Medulla oblongata (tissue), 1 donor: ENCODE data around the gene ARHGAP4.
A peak's percentile ranks its signal among the peaks of the same experiment; 100 is the strongest.

ENCODE experiments used
- DNase-seq: peaks from one replicate; pipeline ENCODE4 v3.0.0-alpha.2; 2015; ENCODE audit errors: extremely low spot score

Gene ARHGAP4

GRCh38 chrX:153927672-153927921 is 1.5 kb upstream of the ARHGAP4 start:
- DNase-seq: no peak

GRCh38 chrX:153926858-153927671 is 1.0 kb upstream of the ARHGAP4 start:
- peak; percentile 50 for DNase-seq

- no peak for DNase-seq
These were observed 441 bp upstream of the ARHGAP4 start for GRCh38 chrX:153926552-153926857.

- no peak for DNase-seq
These were observed 701 bp downstream of the ARHGAP4 start for GRCh38 chrX:153925387-153925738.

GRCh38 chrX:153924149-153924861 is 1.8 kb downstream of the ARHGAP4 start:
- peak; percentile 34 for DNase-seq

GRCh38 chrX:153922932-153923857 is 2.9 kb downstream of the ARHGAP4 start:
- peak; percentile 66 for DNase-seq

- no peak for DNase-seq
These were observed 4.3 kb downstream of the ARHGAP4 start for GRCh38 chrX:153921511-153922446.

GRCh38 chrX:153921070-153921469 is 5.0 kb downstream of the ARHGAP4 start:
- no peak for DNase-seq

GRCh38 chrX:153920546-153920945 is 5.5 kb downstream of the ARHGAP4 start:
- DNase-seq: no peak

GRCh38 chrX:153919281-153919680 is 6.8 kb downstream of the ARHGAP4 start:
- no peak for DNase-seq

- no peak for DNase-seq
These were observed 8.2 kb downstream of the ARHGAP4 start for GRCh38 chrX:153917869-153918268.

GRCh38 chrX:153913701-153914100 is 12.4 kb downstream of the ARHGAP4 start:
- DNase-seq: no peak

GRCh38 chrX:153913211-153913610 is 12.9 kb downstream of the ARHGAP4 start:
- DNase-seq: no peak

- DNase-seq: no peak
These were observed 14.3 kb downstream of the ARHGAP4 start for GRCh38 chrX:153911798-153912197.

GRCh38 chrX:153910446-153910845 is 15.6 kb downstream of the ARHGAP4 start:
- no peak for DNase-seq

GRCh38 chrX:153909980-153910360 is 16.1 kb downstream of the ARHGAP4 start:
- no peak for DNase-seq

GRCh38 chrX:153909024-153909979 is 16.8 kb downstream of the ARHGAP4 start:
- no peak for DNase-seq

- DNase-seq: no peak
These were observed 17.7 kb downstream of the ARHGAP4 start for GRCh38 chrX:153908219-153908860.

GRCh38 chrX:153907456-153907855 is 18.6 kb downstream of the ARHGAP4 start:
- DNase-seq: no peak
